ENCODE measurements around the gene ARAP1. TPM values are rescaled to one million over a fixed set of nuclear protein-coding genes. Genes with fewer than 3 reads are reported as not detected.

ARAP1 gene
- total RNA-seq, 2 experiments from 2014 or later, result 129 to 134 TPM

GRCh38 chr11:72719551-72719950 is 32.7 kb downstream of the ARAP1 start:
- DNase-seq (no peak), ATAC-seq (ENCODE audit: low read depth) (no peak)
- Mint-ChIP-seq H3K36me3 (peaks cover 2% of the 10 kb centered on the region), H3K4me1 (peaks cover 34% of the 10 kb centered on the region), H3K4me3 (peak overlapping the region; percentile 90), H3K27ac (peak overlapping the region; percentile 93), H3K27me3 (no peaks in the 10 kb centered on the region), H3K9me3 (no peaks in the 10 kb centered on the region)
- POLR2A ChIA-PET, result no interaction called here

DNA sequence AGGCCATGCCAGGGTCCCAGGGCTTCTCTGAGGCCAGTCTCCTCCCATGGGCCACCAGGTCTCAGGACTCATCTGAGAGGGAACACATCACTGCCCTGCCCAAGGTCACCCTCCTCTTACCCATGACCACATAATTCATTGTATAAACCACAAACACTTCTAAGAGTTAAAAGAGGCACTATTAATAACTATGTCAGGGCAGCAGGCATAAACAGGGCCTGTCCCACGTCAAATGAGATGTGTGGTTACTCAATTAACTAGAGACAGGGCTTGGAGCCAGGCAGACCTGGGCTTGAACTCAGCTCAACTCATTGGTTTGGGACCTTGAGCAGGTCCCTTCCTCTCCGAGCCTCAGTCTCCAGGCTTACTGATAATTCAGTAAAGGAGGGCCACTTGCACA is 33.1 kb downstream of the ARAP1 start:
- ATAC-seq (ENCODE audit: low read depth) (no peak), DNase-seq (no peak)
- Mint-ChIP-seq H3K4me3 (no peak overlapping the region), H3K27ac (no peak overlapping the region), H3K36me3 (peaks cover 2% of the 10 kb centered on the region), H3K27me3 (no peaks in the 10 kb centered on the region), H3K4me1 (peaks cover 34% of the 10 kb centered on the region), H3K9me3 (no peaks in the 10 kb centered on the region)
- POLR2A ChIA-PET, result no interaction called here

GRCh38 chr11:72718101-72718501 is 34.1 kb downstream of the ARAP1 start:
- POLR2A ChIA-PET, result interaction anchor here (1.3 kb wide), 1 partner anchor 98 kb away, joined by 3 read pairs; no protein-coding TSS in a partner anchor
- ATAC-seq (ENCODE audit: low read depth) (no peak), DNase-seq (no peak)
- H3K27ac Mint-ChIP-seq, result no peak overlapping the region
- H3K36me3 Mint-ChIP-seq, result peaks cover 2% of the 10 kb centered on the region
- no peak overlapping the region for H3K4me3 Mint-ChIP-seq
- H3K27me3 Mint-ChIP-seq, result no peaks in the 10 kb centered on the region
- peaks cover 30% of the 10 kb centered on the region for H3K4me1 Mint-ChIP-seq
- no peaks in the 10 kb centered on the region for H3K9me3 Mint-ChIP-seq

DNA sequence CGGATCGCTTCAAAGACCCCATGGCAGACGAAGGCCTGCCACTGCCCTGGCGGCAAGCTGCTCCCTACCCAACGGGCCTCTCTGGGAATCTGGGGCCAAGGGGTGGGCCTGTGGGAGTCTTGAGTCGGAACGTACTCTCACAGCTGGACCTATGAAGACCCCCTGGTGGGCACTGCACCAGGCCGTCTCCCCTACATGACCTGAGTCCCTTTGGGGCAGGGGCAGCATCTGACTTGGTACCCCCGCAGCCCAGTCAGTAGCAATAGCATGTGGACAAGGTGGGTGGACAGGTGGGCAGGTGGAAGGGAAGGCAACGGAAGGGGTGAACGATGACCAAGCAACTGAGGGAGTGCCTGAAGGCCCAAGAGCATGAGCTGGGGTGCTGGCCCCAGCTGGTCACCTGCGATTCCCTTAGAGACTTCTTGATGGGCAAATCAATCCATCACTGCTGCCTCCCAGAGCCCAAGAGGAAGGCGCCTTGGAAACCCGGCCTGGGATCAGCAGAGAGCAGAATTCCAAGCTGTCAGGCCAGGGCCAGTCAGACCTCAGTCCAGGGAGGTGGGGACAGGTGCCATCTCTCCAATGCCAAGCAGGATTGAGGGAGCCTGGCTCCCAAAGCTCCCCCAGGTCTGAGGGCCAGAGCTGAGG is 35.3 kb downstream of the ARAP1 start:
- Mint-ChIP-seq H3K4me1 (peaks cover 28% of the 10 kb centered on the region), H3K27me3 (no peaks in the 10 kb centered on the region), H3K9me3 (no peaks in the 10 kb centered on the region), H3K36me3 (peaks cover 6% of the 10 kb centered on the region), H3K4me3 (no peak overlapping the region), H3K27ac (no peak overlapping the region)
- DNase-seq, result no peak
- no peak for ATAC-seq (ENCODE audit: low read depth)
- POLR2A ChIA-PET, result no interaction called here

DNA sequence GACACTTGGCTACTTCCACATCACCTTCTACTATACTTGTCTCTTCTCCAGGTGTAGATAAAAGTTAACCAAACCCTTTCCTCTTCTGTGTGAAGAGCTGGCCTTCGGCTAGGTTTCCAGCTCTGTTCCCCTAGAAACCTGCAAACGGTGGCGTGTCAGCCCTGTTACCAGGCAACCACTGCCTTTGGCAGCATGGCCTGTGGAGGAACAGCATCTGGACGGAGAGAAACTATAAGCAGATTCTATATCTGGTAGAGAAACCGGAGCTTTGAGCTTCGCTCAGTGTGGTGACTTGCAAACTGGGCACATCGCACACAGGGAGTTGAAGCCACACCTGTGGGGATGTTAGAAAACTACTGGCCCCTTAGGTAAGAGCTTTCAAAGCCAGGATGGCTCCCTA is 35.9 kb downstream of the ARAP1 start:
- ATAC-seq (ENCODE audit: low read depth), result no peak
- no peak for DNase-seq
- Mint-ChIP-seq H3K4me1 (peaks cover 28% of the 10 kb centered on the region), H3K27me3 (no peaks in the 10 kb centered on the region), H3K4me3 (no peak overlapping the region), H3K9me3 (no peaks in the 10 kb centered on the region), H3K36me3 (peaks cover 6% of the 10 kb centered on the region), H3K27ac (no peak overlapping the region)
- POLR2A ChIA-PET, result no interaction called here

DNA sequence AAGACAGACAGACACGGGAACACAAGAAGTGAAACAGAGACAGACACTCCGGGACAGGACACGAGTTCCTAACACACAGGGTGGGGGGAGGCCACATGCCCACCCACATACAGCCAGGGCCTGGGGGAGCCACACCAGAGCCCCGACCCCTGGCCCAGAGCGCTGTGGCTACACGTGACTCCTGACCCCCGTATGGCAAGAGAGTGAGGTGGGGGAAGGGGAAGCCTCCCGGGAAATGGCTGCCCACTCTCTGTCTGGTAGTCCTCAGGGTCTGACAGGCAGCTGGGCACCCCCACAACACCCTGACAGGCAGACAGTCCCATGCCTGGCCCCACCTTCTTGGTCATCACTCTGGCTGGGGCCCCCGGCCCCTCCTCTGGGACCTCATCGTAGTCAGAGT is 39.4 kb downstream of the ARAP1 start:
- POLR2A ChIA-PET, result no interaction called here
- Mint-ChIP-seq H3K27me3 (no peaks in the 10 kb centered on the region), H3K27ac (peak overlapping the region; percentile 42), H3K36me3 (peaks cover 16% of the 10 kb centered on the region), H3K4me3 (no peak overlapping the region), H3K4me1 (peaks cover 11% of the 10 kb centered on the region), H3K9me3 (no peaks in the 10 kb centered on the region)
- no peak for ATAC-seq (ENCODE audit: low read depth)
- DNase-seq, result no peak

GRCh38 chr11:72712168-72712751 is 39.9 kb downstream of the ARAP1 start:
- no peak for DNase-seq
- Mint-ChIP-seq H3K9me3 (no peaks in the 10 kb centered on the region), H3K4me1 (peaks cover 11% of the 10 kb centered on the region), H3K27me3 (no peaks in the 10 kb centered on the region), H3K36me3 (peaks cover 19% of the 10 kb centered on the region), H3K27ac (peak overlapping the region; percentile 42), H3K4me3 (no peak overlapping the region)
- ATAC-seq (ENCODE audit: low read depth), result no peak
- POLR2A ChIA-PET, result no interaction called here

- H3K4me1 Mint-ChIP-seq, result peaks cover 9% of the 10 kb centered on the region
- DNase-seq, result no peak
- no peak for ATAC-seq (ENCODE audit: low read depth)
- POLR2A ChIA-PET, result no interaction called here
- H3K4me3 Mint-ChIP-seq, result no peak overlapping the region
- H3K27me3 Mint-ChIP-seq, result no peaks in the 10 kb centered on the region
- peaks cover 23% of the 10 kb centered on the region for H3K36me3 Mint-ChIP-seq
- H3K27ac Mint-ChIP-seq, result no peak overlapping the region
- H3K9me3 Mint-ChIP-seq, result no peaks in the 10 kb centered on the region
Measured at GRCh38 chr11:72711141-72711540, 41.1 kb downstream of the ARAP1 start.

GRCh38 chr11:72710278-72710677 is 41.9 kb downstream of the ARAP1 start:
- H3K27ac Mint-ChIP-seq, result no peak overlapping the region
- DNase-seq (no peak), ATAC-seq (ENCODE audit: low read depth) (no peak)
- H3K9me3 Mint-ChIP-seq, result no peaks in the 10 kb centered on the region
- no peaks in the 10 kb centered on the region for H3K27me3 Mint-ChIP-seq
- H3K4me3 Mint-ChIP-seq, result no peak overlapping the region
- peaks cover 25% of the 10 kb centered on the region for H3K36me3 Mint-ChIP-seq
- H3K4me1 Mint-ChIP-seq, result peaks cover 7% of the 10 kb centered on the region
- POLR2A ChIA-PET, result no interaction called here

- Mint-ChIP-seq H3K4me3 (no peak overlapping the region), H3K27ac (no peak overlapping the region), H3K36me3 (peaks cover 25% of the 10 kb centered on the region), H3K4me1 (peaks cover 3% of the 10 kb centered on the region), H3K27me3 (no peaks in the 10 kb centered on the region), H3K9me3 (no peaks in the 10 kb centered on the region)
- POLR2A ChIA-PET, result interaction anchor here (0.7 kb wide), 1 partner anchor 275 kb away, joined by 4 read pairs; the partner anchor contains the start of gene CLPB
- DNase-seq, result no peak
- ATAC-seq (ENCODE audit: low read depth), result no peak
Measured at GRCh38 chr11:72709478-72710238, 42.5 kb downstream of the ARAP1 start.

DNA sequence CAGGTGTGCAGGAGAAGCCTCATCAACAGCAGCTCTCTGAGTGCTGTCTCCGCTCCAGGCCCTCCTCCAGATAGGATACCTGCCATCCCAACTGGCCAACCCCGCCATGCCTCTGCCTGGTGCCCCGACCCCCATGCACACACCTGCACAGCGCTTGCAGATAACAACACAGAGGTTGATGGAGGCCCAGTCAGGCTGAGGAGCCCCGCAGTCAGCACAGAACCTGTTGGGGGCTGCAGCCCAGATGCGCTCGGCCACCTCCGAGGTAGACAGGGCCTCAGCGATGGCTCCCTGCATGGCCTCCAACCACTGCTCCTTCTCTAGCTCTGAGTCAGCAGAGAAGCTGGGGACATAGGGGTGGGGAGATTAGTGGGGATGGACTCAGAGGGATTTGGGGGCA is 45.2 kb downstream of the ARAP1 start:
- H3K27me3 Mint-ChIP-seq, result no peaks in the 10 kb centered on the region
- no peak for DNase-seq
- H3K4me1 Mint-ChIP-seq, result peaks cover 3% of the 10 kb centered on the region
- no peak for ATAC-seq (ENCODE audit: low read depth)
- no peaks in the 10 kb centered on the region for H3K9me3 Mint-ChIP-seq
- peaks cover 21% of the 10 kb centered on the region for H3K36me3 Mint-ChIP-seq
- H3K4me3 Mint-ChIP-seq, result no peak overlapping the region
- POLR2A ChIA-PET, result no interaction called here
- H3K27ac Mint-ChIP-seq, result no peak overlapping the region

DNA sequence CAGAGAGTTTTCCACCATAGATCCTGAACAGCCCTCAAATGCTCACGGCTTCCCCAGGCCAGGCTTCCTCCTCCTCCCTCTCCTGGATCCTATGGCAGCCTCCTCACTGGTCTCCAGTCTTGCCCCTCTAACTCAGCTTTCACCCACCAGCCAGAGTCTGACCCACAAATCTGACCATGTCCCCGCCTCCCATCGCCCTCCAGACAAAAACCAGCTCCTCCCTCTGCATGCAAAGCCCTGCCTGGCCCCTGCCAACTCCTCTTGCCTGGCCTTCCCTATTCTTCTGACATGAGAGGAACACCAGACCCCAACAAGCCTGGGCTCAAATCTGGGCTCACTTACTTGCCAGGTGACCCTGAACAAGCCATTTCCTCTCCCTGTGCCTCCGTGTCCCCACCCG is 45.6 kb downstream of the ARAP1 start:
- no peak for ATAC-seq (ENCODE audit: low read depth)
- Mint-ChIP-seq H3K36me3 (peaks cover 21% of the 10 kb centered on the region), H3K27ac (no peak overlapping the region)

DNA sequence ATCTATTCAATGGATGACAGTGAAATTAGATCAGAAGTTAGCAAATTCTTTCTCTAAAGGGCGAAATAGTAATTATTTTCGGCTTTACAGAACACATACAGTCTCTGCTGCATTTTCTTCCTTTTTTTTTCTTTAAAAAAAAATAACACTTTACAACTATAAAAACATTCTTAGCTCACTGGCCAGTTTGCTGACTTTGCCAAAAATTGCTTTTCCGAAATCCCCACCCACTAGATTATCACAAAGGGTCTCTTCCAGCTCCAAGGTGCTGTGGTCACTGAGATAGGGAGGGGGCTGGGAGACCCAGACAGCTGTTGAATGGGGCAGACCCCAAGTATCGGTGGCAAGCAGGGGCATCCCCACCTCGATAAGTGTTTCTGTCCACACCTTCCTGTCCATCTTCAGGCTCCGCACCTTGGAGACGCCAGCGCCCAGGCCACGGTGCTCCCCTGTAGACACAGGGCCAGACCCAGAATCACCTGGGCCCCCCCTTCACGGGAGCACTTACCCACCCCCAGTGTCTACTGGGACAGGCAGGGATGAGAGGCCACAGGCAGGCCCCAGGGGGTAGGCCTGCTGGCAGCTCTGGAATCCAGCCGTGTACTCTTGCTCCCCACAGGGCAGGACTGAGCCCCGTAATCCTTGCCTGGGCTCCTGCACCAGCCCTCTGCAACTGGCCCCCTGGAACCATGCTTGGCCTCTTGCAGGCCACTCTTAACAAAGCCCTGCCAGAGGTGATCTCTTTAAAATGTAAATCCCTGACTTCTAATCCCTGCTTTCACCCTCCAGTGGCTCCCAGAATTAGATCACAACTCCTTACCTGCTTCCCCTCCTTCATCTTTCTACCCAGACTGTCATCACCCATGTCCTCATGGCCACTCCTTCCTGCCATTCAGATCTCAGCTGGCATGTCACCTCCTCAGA is 46.5 kb downstream of the ARAP1 start:
- Mint-ChIP-seq H3K9me3 (no peaks in the 10 kb centered on the region), H3K27ac (no peak overlapping the region), H3K4me1 (peaks cover 3% of the 10 kb centered on the region), H3K4me3 (no peak overlapping the region), H3K36me3 (peaks cover 22% of the 10 kb centered on the region), H3K27me3 (no peaks in the 10 kb centered on the region)
- DNase-seq, result no peak
- ATAC-seq (ENCODE audit: low read depth), result no peak
- POLR2A ChIA-PET, result interaction anchor here (0.6 kb wide), 1 partner anchor 20 kb away, joined by 3 read pairs; no protein-coding TSS in a partner anchor

More for the DNA sequence above, 45.6 kb downstream of the ARAP1 start:
- Mint-ChIP-seq H3K9me3 (no peaks in the 10 kb centered on the region), H3K4me1 (peaks cover 3% of the 10 kb centered on the region), H3K27me3 (no peaks in the 10 kb centered on the region), H3K4me3 (no peak overlapping the region)
- POLR2A ChIA-PET, result interaction anchor here (0.6 kb wide), 1 partner anchor 19 kb away, joined by 3 read pairs; no protein-coding TSS in a partner anchor
- DNase-seq, result no peak

Measured in activated naive CD8-positive, alpha-beta T cell treated with anti-CD3 and anti-CD28 coated beads, Interleukin-2, amount 10 ng/mL, durations not matched to agents 7 days and 5 days (primary cell).